Measurements from ENCODE around the gene KLF12.

KLF12 gene

GRCh38 chr13:74101436-74101835, 32.8 kb downstream of the KLF12 start:
- no peak for DNase-seq

GRCh38 chr13:74098077-74098476, 36.1 kb downstream of the KLF12 start:
- no peak for DNase-seq

- DNase-seq: no peak
Measured at GRCh38 chr13:74097116-74097515, 37.1 kb downstream of the KLF12 start.

- no peak for DNase-seq
Measured at GRCh38 chr13:74093691-74094090, 40.5 kb downstream of the KLF12 start.

GRCh38 chr13:74092711-74093110, 41.5 kb downstream of the KLF12 start:
- no peak for DNase-seq

GRCh38 chr13:74090869-74091605, 43.2 kb downstream of the KLF12 start:
- no peak for DNase-seq

GRCh38 chr13:74090397-74090796, 43.8 kb downstream of the KLF12 start:
- DNase-seq: no peak

- no peak for DNase-seq
Measured at GRCh38 chr13:74087357-74087756, 46.8 kb downstream of the KLF12 start.
